ENCODE results near the gene ARL6IP6.
"Not testable (repeated sequence)": the region's sequence is repeated elsewhere in the genome, so short reads cannot be mapped to it uniquely, and the experiment has no call there.

Gene ARL6IP6

DNA sequence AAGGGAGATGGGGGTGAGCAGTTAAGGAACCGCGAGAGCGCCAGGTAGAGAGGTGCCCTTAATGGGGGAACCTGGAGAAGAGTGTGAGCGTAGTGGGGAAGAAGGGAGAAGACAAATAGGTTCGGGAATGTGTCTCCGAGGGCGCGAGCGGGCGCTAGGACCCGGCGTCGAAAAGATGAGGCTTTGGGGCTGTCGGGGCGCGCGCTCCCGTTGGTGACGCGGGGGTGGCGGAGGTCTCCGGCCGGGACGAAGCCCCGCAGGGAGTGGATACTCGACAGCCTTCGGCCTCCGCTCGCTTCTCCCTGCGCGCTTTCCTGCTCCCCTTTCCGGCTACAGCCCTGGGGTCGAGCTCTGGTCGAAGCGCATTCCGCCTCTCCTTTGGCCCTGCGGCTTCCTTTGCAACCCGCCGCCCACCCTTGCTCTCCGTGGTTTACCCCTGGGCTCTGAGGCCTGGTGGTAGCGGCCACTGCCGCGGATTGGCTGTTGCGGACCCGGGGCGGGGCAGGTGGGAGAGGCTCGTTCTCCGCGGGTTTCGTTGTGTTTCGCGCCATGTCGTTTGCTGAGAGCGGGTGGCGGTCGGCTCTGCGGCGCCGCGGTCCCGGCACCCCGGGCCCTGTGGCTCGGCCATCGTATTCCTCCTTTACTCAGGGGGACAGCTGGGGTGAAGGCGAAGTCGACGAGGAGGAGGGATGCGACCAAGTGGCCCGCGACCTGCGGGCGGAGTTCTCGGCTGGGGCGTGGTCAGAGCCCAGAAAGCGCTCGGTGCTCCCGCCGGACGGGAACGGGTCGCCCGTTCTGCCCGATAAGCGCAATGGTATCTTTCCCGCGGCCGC is at the start of gene ARL6IP6:
TSS of gene ARL6IP6 (plus strand) at position 545 of the 833 bp plus-strand sequence. CDS start at position 550, 5 bp downstream.
- DNase-seq (ENCODE audit: low spot score), result peak; percentile 85

DNA sequence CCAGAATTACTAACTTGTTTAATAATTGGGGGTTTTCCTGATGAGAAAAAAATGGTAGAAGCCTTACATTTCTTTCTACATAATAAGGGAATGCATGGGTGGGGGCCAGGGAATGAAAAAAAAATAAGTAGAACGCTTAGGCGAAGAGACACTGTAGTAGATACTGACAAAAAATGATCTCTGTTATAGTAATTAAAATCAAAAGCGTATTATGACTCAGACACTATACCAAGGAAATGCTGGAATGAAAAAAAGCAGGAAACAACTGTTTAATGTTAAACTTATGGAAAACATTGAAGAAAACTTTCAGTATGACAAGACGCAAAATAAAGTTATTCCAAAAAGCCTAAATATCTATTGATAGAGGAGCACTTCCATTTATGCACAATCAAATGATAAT is 44.1 kb upstream of the ARL6IP6 start:
- no peak for DNase-seq (ENCODE audit: low spot score)

DNA sequence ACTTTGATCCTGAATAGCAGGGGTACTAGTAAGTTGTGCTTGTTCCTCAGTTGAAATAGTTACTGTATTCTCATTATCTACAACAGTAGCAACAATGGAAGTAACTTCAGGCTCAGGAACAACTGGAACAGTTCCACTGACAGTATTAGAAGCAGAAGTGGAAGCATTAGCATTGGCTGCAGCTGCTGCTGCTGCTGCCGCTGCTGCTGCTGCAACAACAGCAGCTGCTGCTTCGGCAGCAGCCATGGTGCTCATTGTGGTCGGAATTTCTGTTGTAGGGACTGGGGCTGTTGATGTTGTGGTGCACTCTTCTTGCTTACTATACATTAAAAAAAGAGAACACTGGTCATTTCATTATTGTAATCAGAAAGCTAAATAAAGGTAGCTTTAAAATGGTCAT is 42.0 kb upstream of the ARL6IP6 start:
- no peak for DNase-seq (ENCODE audit: low spot score)

DNA sequence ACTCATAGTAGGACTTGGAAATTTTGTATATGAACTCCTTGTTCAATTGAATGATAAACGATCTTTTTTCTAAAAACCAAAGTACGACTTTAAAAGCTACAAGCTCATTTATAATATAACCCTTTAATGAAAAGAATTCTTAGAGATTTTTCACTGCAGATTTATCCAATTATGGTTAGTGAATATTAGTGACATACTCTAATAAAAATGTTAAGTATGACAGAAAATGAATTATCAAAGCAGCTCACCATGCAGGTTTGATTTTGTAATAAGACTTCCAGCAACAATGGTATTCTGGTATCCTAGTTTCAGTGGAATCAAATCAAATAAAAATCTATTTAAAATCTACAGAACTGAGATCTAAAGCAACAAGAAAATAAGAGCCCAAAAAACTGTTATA is 39.6 kb upstream of the ARL6IP6 start:
- no peak for DNase-seq (ENCODE audit: low spot score)

DNA sequence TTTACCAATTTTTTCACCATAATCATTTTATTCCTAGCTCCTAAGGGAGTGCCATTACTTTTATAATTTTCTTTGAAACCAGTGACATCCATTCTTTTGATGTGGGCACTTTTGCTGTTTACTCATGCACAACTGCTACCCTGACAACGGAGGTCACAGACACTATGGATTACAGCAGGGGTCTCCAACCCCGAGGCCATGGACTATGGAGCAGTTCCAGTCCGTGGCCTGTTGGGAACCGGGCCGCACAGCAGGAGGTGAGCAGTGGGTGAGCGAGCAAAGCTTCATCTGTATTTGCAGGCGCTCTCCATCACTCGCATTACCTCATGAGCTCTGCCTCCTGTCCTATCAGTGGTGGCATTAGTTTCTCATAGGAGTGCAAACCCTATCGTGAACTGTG is 35.8 kb upstream of the ARL6IP6 start:
- DNase-seq (ENCODE audit: low spot score), result no peak

DNA sequence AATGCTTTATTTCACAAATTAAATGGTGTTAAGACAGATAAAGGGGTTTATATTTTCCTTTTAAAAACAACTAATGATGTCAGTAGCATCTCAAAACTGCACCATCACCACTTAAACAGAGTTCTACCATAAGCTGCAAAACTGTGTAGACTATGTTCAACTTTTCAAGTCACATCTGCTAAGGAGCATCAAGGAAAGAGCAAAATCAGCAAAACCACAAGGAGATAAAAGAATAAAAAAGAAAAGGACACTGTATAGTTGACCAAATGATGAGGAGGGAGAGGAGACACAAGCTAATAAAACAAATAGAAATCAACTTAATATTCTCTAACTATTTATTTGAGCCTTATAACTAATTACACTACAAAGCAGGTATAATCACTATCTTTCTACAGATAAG is 35.0 kb upstream of the ARL6IP6 start:
- DNase-seq (ENCODE audit: low spot score), result no peak

DNA sequence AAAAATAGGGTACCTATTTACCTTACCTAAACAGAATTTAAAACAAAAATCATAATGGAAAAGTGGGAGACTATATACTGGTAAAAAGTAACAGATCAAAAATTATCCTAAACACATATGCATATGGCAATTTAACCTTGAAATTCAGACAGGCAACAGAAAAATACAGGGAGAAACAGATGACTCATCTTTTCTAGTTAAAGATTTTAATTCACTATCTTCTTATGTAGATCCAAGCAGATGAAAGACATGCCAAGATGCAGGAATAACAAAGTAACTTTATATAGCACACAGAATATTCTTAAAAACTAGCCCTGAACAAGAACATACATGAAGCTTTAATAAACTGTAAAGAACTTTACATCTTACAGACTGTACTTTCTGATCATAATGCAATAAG is 32.1 kb upstream of the ARL6IP6 start:
- DNase-seq (ENCODE audit: low spot score), result no peak

DNA sequence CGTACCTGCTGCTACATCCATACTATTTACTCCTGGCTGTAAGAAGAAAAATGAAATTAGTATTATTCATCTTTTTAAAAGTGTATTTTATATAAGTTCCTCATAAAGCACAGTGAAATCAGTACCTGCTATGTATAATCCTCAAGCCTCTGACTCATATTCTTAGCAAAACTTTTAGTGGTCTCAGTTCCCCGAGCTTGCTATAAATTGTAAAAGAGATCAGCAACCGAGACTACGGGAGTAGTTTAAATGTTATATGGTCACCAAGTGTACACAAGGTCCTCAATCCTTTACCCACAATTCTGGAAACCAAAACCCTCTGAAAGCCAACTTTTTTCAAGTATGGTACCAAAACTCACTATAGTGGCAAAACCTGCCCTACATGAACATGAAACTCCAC is 25.4 kb upstream of the ARL6IP6 start:
- no peak for DNase-seq (ENCODE audit: low spot score)

DNA sequence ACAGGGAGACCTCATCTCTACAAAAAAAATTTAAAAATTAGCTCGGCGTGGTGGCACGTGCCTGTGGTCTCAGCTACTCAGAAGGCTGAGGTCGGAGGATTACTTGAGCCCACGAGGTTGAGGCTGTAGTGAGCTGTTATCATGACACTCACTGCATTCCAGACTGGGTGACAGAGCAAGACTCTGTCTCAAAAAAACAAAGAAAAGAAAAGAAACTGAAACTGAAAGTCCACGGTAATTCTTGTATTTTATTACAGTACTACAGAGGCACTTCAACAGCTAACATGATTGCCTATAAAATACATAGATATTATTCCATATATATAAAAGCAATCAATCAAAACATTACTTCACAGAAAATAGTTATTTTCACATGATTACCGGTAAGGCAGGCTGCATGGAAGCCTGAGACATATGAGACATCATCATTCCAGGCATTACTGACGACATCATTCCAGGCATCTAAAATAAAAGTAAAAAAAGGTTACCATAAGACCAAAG is 24.2 kb upstream of the ARL6IP6 start:
- DNase-seq (ENCODE audit: low spot score), result peak; percentile 18

DNA sequence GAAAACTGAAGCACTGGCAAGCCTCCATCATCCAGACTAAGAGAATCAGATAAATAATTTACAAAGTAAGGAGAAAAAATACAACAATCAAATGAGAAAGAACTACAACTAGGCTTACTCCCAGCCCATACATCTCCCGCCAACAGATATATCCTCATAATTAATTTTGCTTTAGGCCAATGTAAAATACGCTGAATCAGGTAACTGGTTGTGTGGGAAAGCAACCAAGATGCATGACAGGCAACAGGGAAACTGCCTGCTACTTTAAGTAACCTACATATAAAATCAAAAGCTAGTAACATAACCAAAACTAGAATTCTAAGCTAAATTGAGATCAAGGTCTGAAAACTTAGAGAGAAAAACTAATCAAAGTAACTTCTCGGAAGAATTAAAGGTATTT is 22.7 kb upstream of the ARL6IP6 start:
- no peak for DNase-seq (ENCODE audit: low spot score)

DNA sequence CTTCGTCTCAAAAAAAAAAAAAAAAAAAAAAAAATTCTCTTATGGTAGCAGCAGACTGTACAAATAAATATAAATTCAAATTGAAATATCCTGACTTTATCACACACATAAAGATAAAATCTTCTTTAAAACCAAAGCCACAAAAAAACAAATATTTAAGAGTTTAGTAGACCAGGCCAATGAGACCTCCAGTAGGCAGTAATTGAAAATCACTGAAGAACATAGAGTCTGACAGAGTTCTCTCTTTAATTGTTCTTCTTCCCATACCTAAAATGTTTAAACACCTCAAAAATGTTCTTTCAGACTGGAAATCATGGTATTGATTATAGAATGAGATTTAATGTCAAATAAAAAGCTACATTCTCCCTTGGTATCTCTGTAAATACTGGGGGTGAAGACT is 21.9 kb upstream of the ARL6IP6 start:
- DNase-seq (ENCODE audit: low spot score), result no peak

DNA sequence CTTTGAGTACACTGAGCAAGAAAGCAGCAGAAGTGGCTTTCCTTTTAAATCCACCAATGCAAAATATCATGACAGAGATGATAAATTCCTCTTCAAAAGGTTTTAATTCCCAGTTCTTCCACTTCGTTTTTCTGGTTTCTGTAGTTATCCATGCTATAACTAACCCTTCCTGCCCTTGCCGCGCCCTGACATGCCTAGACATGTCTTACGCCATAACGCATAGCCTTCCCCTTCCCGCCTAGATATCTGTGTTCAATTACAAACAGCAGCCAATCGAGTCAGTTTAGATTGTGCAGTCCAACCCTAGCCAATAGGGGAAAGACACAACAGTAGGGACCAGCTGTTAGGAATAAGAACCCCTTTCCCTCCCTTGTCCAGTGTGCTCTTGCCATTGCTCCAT is 17.2 kb upstream of the ARL6IP6 start:
- DNase-seq (ENCODE audit: low spot score), result no peak

DNA sequence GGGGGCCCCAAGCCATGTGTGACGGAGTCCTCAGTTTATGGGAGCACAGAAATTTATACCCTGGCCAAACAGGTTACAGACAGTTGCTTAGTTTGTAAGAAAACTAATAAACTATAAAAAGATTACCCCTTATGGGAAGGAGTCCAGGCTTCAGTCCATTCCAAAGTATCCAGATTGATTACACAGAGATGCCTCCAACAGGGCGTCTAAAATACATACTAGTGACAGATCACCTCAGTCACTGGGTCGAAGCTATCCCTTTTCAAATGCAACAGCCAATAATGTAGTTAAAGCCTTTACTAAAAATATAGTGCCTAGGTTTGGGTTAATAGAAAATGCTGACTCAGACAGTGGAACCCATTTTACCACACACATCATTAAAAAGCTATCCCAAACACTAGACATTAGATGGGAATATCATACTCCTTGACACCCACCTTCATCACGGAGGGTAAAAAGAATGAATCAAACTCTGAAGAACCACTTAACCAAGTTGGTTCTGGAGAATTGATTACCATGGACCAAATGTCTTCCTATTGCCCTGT is 11.9 kb upstream of the ARL6IP6 start:
- no peak for DNase-seq (ENCODE audit: low spot score)

DNA sequence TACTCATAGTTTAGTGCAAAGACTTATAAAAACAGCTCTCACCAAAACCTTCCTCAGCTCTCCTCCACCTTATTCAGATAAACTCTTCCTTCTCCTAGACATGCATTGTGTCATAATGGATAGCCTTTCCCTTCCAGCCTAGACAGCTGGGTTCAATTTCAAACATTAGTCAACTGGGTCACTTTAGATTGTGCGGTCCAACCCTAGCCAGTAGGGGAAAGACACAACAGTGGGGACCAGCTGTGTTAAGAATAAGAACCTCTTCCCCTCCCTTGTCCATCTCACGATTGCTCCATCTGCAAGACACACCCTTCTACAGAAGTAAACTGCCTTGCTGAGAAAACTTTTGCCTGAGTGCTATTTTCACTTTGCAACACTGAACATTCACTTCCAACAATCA is 9.7 kb upstream of the ARL6IP6 start:
- DNase-seq (ENCODE audit: low spot score), result no peak

DNA sequence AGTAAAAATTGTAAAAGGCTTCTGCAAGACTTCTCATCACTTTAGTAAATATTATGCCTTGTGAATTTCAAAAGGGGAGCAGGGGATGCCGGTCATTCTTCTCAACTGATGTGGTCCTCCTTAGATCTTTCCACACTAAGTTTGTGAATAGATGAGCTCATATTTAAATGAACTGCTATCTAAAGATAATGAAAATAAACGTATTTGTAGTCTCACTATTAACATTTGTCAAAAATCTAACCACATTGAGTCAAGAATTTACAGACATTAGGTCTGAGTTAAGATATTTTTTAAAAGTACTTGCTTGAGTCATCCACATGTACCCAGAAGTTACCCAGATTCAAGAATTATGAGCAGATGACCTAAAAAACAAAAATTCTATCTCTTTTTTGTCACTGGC is 7.7 kb upstream of the ARL6IP6 start:
- no peak for DNase-seq (ENCODE audit: low spot score)

DNA sequence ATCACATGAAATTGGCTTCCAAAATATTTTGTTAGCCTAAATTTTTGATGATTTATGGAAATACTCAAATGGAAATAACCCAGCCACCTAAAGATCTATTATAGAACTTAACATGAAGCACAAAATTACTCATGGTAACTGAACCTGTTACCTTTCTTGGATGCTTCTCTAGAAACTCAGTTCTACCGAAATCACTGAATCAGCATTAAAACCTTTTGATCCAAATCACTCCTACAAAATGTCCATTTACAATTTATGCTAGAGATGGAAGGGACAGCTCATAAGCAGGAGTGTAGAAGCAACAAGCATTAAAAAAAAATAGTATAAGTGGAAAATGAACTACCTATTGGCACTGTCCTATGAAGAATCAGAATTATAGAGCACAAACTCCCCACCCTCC is 3.3 kb upstream of the ARL6IP6 start:
- DNase-seq (ENCODE audit: low spot score), result no peak

DNA sequence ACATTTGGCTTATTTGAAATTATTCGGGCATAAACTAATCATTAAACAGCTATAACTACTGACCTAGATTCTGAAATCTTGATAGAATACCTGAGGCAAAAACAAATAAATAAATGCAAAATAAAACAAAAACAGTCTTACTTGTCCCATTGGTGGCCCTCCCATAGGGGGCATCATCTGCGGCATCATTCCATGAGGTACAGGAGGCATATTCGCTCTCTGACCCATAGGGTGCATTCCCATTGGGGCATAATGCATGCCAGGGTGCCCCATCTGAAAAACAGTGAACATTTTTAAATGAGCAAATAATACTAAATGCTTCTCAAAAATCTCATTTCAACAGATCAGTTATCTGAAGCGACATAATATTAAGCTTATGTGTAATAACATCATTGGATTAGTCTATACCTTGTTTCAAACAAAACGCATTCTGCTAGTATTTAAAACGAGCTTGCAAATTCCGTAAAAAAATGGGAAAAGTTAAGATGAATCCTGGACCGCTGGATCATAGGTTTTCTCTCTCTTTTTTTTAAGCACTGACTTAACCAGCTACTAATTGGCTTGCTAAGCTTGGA is 2.5 kb upstream of the ARL6IP6 start:
- DNase-seq (ENCODE audit: low spot score), result peak; percentile 53

DNA sequence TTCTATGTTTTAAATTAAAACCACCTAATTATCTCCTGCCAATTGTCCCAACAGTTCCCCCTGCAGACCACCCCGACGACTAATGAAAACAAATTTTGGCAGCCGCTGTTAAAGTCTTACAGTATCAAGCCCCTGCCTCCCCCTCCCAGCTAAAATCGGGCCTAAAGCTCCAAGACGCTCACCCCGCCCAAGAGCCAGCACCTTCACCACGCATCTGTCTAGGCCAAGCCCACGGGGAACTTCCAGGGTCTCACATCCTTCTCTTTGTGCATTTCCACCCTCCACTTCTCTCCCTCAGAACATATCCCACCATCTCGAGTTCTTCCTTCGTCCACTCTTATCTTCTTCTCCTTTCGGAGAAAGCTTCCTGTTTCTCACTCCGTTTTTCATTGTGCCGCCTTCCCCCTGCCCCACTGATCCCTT is 1.6 kb upstream of the ARL6IP6 start:
- no peak for DNase-seq (ENCODE audit: low spot score)

DNA sequence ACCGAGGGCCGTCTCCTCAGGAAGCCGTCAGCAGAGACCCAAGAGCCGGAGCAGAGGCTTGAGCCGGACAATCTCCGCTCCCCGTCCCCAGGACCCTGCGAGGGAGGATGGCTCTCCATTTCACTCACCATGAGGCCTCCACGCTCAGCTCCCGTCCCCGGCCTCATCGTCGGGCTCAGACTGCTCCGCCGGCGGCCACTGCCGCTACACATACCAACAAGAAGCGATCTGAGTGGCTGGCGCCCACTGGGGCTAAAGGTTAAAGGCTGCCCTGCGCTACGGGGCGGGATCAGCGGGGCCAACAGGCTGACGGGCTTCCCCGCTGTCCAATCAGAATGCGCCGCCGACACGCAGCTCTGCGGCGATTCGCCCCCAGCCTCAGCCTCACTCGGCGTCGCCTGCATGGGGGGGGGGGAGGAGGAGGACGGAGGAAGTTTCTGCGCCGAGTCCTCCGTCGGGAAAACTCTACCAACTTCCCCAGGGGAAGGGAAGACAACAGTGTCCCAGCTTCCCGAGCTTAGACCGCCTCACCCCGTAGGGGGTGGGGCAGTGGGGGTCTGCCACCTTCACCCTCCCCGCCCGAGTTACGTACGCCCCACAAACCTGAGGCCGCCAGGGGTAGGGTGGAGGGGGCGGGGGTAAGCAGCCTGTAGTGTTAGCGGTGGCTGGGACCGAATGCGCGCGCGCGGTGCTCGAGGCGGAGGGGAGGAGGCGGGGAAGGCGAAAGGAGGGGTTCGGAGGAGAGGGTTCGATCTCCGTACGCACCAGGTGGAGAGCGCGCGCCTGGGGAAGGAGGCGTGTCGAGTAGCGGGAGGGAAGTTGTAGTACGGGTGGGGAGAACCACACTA is 968 bp upstream of the ARL6IP6 start, which contains the start of gene PRPF40A:
TSS of gene PRPF40A (minus strand) at position 234 of the 848 bp plus-strand sequence. CDS start at position 212, 22 bp downstream.
- DNase-seq (ENCODE audit: low spot score), result peak; percentile 97

DNA sequence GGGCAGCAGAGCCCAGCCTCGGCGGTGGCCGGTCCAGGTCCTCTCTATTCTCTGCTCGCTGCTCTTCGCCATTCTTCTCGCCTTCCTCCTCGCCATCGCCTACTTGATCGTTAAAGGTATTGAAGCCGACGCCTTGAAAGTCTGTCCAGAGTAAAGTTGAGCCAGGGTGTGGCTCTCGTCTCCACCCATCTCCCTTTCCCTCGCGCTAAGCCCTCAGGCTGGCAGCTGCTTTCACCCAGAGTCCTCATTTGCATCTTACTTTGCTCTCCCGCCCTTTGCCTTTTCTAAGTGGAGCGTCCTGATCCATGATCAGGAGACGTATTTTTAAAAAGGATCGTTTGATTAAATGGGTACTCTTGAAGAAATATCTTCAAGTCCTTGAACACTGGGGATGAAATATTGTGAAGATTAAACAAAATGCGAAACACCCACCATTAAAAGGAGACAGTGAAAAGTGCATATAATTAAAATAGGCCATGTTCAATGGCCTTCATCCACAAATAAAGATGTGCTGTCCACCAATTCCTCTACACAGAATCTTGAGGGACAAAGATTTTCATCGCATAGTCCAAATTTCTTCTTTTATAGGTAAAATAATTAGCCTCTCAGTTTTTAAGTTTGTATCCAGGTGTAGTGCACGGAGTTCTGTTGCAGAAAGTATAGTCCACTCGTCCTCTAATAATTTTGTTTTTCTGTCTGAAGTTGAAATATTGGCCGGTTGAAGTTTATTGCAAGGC is 657 bp downstream of the ARL6IP6 start:
- DNase-seq (ENCODE audit: low spot score), result peak; percentile 27

DNA sequence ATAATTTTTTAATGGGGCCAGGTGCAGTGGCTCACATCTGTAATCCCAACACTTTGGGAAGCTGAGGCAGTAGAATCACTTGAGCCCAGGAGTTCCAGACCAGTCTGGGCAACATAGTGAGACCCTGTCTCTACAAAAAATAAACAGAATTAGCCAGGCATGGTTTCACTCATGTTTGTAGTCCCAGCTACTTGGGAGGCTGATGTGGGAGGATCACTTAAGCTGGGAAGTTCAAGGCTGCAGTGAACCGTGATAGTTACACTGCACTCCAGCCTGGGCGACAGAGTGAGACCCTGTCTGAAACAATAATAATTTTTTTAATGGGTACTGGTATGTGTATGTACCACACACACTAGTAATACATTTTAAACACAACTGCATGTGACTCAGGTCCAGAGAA is 2.4 kb downstream of the ARL6IP6 start:
- DNase-seq (ENCODE audit: low spot score), result no peak

DNA sequence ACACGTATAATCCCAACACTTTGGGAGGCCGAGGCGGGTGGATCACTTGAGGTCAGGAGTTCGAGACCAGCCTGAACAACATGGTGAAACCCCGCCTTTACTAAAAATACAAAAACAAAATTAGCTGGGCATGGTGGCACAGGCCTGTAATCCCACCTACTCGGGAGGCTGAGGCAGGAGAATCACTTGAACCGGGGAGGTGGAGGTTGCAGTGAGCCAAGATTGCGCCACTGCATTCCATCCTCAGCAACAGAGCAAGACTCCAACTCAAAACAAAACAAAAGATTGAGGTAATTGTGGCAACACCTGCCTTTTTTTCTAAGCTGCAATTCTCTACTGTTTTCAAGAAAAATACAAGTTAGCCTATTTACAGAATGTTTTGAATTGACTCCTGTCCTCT is 4.2 kb downstream of the ARL6IP6 start:
- not testable (repeated sequence) for DNase-seq (ENCODE audit: low spot score)
